Transverse colon (tissue), 4 donors: ENCODE measurements around the gene RAB34. TPM values are rescaled to one million over a fixed set of nuclear protein-coding genes. Genes with fewer than 3 reads are reported as not detected.

ENCODE experiments used
- DNase-seq: peaks from one replicate; pipeline ENCODE4 v3.0.0-alpha.2; 2019
- H3K27ac ChIP-seq, 4 donors: fragments of 200-600 bp; sonication (generic); 2 replicates each; pipeline ENCODE4 v1.5.1; 2016 to 2018; ENCODE audit warnings: inconsistent platforms in 4 of 4
- H3K27me3 ChIP-seq: fragments of 200-600 bp; sonication (generic); 2 replicates; pipeline ENCODE4 v1.5.1; 2017; ENCODE audit warnings: inconsistent platforms
- H3K36me3 ChIP-seq, 4 donors: fragments of 200-600 bp; sonication (generic); 2 replicates each; pipeline ENCODE4 v1.5.1; 2017 to 2019; ENCODE audit warnings: inconsistent platforms in 4 of 4
- H3K4me1 ChIP-seq, 4 donors: fragments of 200-600 bp; sonication (generic); 2 replicates each; pipeline ENCODE4 v1.5.1; 2017 to 2020; ENCODE audit warnings: inconsistent platforms in 4 of 4
- H3K4me3 ChIP-seq, 4 donors: fragments of 200-600 bp; sonication (generic); 1 replicate in 1 of 4; 2 replicates in 3 of 4; pipeline versions ENCODE4 v1.5.1 to v1.6.1; 2017 to 2019; ENCODE audit warnings: inconsistent platforms in 4 of 4
- H3K9me3 ChIP-seq, 2 donors: fragments of 200-600 bp; sonication (generic); 2 replicates each; pipeline ENCODE4 v1.5.1; 2017 to 2019; ENCODE audit warnings: inconsistent platforms in 2 of 2
- CTCF ChIP-seq, 5 experiments: fragments of 200-600 bp in 3 of 5; fragments of 450-650 bp in 2 of 5; sonication (generic) in 3 of 5; IDR thresholded peaks; 1 replicate in 2 of 5; 2 replicates in 3 of 5; pipeline ENCODE4 v1.5.1; 2016 to 2017; ENCODE audit warnings: antibody characterized with exemption in 5 of 5, inconsistent platforms in 3 of 5, mild to moderate bottlenecking in 2 of 5, moderate library complexity in 1 of 5
- EP300 ChIP-seq: sonication (generic); formaldehyde crosslinking; IDR thresholded peaks from one replicate; pipeline ENCODE4 v1.6.1; 2017; ENCODE audit warnings: antibody characterized with exemption, low read depth
- POLR2A ChIP-seq: fragments of 450-650 bp; IDR thresholded peaks from one replicate; pipeline ENCODE4 v1.6.1; 2016; ENCODE audit warnings: antibody characterized with exemption, mild to moderate bottlenecking, moderate library complexity
- POLR2AphosphoS5 ChIP-seq, 3 donors: sonication (generic); formaldehyde crosslinking; IDR thresholded peaks; one replicate each; pipeline ENCODE4 v1.6.1; 2016; ENCODE audit warnings: antibody characterized with exemption in 3 of 3
- WGBS, 2 donors: methylation state at CpG; one replicate each; pipeline ENCODE4 v1.1.5; 2018; ENCODE audit warnings: low coverage in 1 of 2; 5-methylcytosine and 5-hydroxymethylcytosine counted together
- in situ Hi-C, 4 donors: fragments of 200-750 bp; cut with MboI; loops; one replicate each; pipeline versions ENCODE4 v1.15.0 to v1.15.1; 2017; ENCODE audit warnings: low sequenced_read_pairs in 3 of 4, low pct_ligation_motif_present in 1 of 4, low pct_unique_long_range_greater_than_20kb in 1 of 4
- intact Hi-C: fragments of 100-400 bp; cut with DNase I; formaldehyde crosslinking; loops from one replicate; pipeline ENCODE4 v1.15.1; 2023; ENCODE audit warnings: low total_unique reads
- total RNA-seq, 4 donors: library from RNA; depleted of rRNA; stranded (reverse); fragments of >200 nt; gene quantifications; one replicate each; pipeline ENCODE4 v1.1.0, GENCODE V29; 2016

The RAB34 gene
- total RNA-seq, 4 donors from 2014 or later, result 41.1 to 60.5 (median 50.0) TPM

DNA sequence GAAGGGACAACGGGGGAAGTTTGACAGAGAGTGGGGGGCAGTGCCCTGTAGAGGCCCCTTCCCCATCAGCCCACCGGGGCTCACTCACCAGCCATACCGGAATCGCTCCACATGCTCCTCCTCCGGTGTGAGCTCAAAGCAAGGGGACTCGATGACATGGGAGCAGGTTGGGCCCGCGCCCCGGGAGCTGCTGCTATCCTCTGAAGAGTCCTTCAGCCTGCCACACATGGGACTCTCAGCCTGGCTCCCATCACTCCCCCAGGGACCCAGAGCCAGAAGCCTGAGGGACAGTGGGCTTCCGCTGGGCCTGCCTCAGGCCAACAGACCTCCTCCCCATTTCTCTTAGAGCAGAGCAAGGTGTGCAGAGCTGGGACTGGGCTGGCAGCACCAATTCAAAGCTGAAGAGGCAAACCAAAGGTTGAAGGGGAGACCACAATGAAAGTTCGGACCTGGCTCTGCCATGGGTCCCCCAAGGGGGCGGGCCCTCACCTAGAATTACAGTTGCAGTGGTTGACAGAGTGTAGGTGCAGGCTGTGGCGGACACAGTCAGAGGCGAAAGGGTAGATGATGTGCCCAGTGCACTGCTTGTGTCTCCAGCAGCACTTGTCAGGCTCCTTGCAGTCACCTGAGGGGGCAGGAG is 13.3 kb downstream of the RAB34 start:
- no peak overlapping the region for H3K4me3 ChIP-seq
- WGBS, 2 donors, result 83 to 89% methylated on average over 1 to 14 of the region's 14 CpGs
- TF ChIP-seq POLR2A (no peak), CTCF (IDR thresholded peaks at IDR 0.05) (no peak), EP300 (no peak), POLR2AphosphoS5 (IDR thresholded peaks at IDR 0.05) (no peak)
- DNase-seq, result no peak
- H3K27ac ChIP-seq, result no peak overlapping the region
- H3K36me3 ChIP-seq, result peaks cover 0 to 42% (median 6%) of the 10 kb centered on the region in 4 donors
- H3K4me1 ChIP-seq, result peaks cover 0 to 7% (median 3%) of the 10 kb centered on the region in 4 donors
- no peaks in the 10 kb centered on the region for H3K27me3 ChIP-seq
- in situ Hi-C loops, result no loop called here
- H3K9me3 ChIP-seq, result no peaks in the 10 kb centered on the region
- intact Hi-C loops, result no loop called here

DNA sequence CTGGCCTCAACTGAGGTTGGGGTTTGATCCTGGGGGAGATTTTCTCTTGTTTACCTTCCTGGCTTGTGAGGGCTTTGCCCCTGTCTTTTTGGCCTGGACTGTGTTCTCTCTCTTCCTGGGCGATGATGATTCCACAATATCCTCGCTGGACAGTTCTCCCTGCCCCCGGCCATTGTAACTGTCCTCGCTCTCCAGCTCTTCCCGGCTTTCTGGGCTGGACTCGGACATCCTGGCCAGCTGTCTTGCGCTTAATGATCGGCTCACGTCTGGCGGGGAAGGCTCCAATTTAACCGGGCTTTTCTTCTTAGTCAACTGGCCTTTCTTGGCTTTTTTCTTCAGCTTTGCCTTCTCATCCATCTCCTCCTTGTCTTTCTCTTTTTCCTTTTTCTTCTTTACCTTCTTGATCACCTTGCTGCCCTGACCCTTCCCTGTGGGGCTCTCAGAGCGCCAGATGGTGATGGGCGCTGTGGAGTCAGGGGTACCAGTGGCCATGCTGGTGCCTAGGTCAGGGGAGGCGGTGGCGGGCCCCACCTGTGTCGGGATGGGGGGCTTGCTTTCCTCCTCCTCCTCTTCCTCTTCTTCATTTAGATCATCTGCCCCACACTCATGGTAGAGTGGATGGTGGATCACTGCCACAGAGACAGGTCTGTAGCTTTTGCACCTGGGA is 14.0 kb downstream of the RAB34 start:
- no peak overlapping the region for H3K27ac ChIP-seq
- 80 to 85% methylated on average over 7 to 16 of the region's 16 CpGs for WGBS, 2 donors
- H3K4me3 ChIP-seq, result no peak overlapping the region
- no peak for DNase-seq
- in situ Hi-C loops (no loop called here), intact Hi-C loops (no loop called here)
- H3K36me3 ChIP-seq, result peaks cover 0 to 48% (median 6%) of the 10 kb centered on the region in 4 donors
- H3K27me3 ChIP-seq, result no peaks in the 10 kb centered on the region
- TF ChIP-seq EP300 (no peak), CTCF (IDR thresholded peaks at IDR 0.05) (no peak), POLR2A (no peak), POLR2AphosphoS5 (IDR thresholded peaks at IDR 0.05) (no peak)
- no peaks in the 10 kb centered on the region for H3K9me3 ChIP-seq
- peaks cover 0 to 5% (median 3%) of the 10 kb centered on the region in 4 donors for H3K4me1 ChIP-seq

DNA sequence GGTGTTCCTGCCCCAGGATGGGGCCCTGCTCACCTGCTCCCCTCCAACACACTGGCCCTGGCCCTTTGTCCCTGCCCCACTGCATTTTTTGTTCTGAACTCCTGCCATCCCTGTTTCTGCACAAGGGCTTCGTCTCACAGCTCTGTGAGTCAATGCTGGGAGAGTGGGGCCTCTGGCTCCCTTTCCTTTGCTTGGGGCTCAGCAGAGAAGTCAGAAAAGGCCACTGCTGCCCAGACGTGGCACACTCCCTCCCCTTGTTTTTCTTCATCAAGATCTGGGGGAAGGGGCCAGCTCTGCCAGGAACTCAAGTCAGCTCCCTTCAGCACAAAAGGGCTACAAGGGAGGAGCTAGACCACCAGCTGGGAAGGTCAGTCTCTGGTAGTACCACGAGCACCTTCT is 14.9 kb downstream of the RAB34 start:
- no peak overlapping the region for H3K27ac ChIP-seq
- no peaks in the 10 kb centered on the region for H3K27me3 ChIP-seq
- H3K9me3 ChIP-seq, result no peaks in the 10 kb centered on the region
- WGBS, 2 donors, result 80 to 90% methylated on average over 2 to 3 of the region's 3 CpGs
- intact Hi-C loops, result no loop called here
- H3K4me1 ChIP-seq, result peaks cover 4 to 11% (median 10%) of the 10 kb centered on the region in 4 donors
- no peak for TF ChIP-seq EP300
- no peak for TF ChIP-seq POLR2AphosphoS5 (IDR thresholded peaks at IDR 0.05)
- TF ChIP-seq POLR2A, result no peak
- TF ChIP-seq CTCF (IDR thresholded peaks at IDR 0.05), result no peak
- no peak overlapping the region for H3K4me3 ChIP-seq
- in situ Hi-C loops, result no loop called here
- peaks cover 0 to 54% (median 8%) of the 10 kb centered on the region in 4 donors for H3K36me3 ChIP-seq
- DNase-seq, result no peak

- 77 to 100% methylated on average over 1 to 10 of the region's 10 CpGs for WGBS, 2 donors
- TF ChIP-seq POLR2A, result no peak
- in situ Hi-C loops, result no loop called here
- Histone ChIP-seq H3K27me3 (no peaks in the 10 kb centered on the region), H3K36me3 (peaks cover 0 to 54% (median 10%) of the 10 kb centered on the region in 4 donors), H3K4me3 (no peak overlapping the region), H3K27ac (no peak overlapping the region), H3K4me1 (peaks cover 8 to 16% (median 13%) of the 10 kb centered on the region in 4 donors), H3K9me3 (no peaks in the 10 kb centered on the region)
- intact Hi-C loops, result no loop called here
- DNase-seq, result no peak
Observed at GRCh38 chr17:28702026-28702751, 15.5 kb downstream of the RAB34 start.
